K562 (cell line): ENCODE measurements around the gene CREBL2.

Experiments used
- EZH2 ChIP-seq: IDR thresholded peaks from 2 replicates; pipeline ENCODE4 v1.6.1; 2012; ENCODE audit warnings: low read depth, mild to moderate bottlenecking, inconsistent platforms, low read length, borderline replicate concordance
- POLR2A ChIP-seq: fragments of 450-650 bp; conservative IDR thresholded peaks from 2 replicates; pipeline ENCODE4 v1.6.1; 2016

DNA sequence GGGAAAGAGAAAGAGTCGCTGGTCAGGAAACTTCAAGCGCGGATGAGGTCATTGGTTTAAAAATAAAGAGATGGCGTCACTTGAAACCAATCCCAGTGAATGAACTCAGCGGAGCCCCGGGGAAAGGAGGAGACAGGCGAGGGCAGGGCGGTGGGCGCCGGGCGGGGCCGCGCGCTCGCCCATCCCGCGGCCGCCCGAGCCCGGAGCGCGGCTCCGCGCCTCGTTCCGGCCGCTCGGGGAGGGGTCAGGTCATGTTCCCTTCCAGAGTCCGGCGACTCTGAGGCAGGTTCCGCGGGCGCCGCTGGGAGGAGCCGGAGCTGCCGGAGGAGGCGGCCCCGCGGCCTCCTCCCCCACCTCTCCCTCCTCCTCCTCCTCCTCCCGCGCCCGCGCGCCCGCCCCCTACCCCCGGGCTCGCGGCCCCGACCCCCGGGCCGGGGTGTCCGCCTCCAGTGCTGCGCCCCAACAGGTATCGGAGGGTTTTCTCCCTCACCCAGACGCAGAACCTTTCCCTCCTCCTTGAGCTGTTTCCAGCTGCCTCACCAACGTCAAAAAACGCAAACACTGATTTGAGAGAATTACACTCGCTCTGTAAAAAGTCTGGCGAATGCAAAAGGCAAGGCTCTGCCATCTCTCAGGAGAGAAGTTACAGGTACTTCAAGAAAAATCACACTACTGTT is 49.0 kb upstream of the CREBL2 start, which contains the start of gene DUSP16:
- no peak for TF ChIP-seq POLR2A
- TF ChIP-seq EZH2: no peak
